Epithelial cell of prostate (primary cell): ENCODE measurements around the gene FAM222A.
"Not testable (repeated sequence)": the region's sequence is repeated elsewhere in the genome, so short reads cannot be mapped to it uniquely, and the experiment has no call there.

Experiments
- DNase-seq: peaks from one replicate; pipeline ENCODE4 v3.0.0-alpha.2; 2011; ENCODE audit warnings: low read depth, low spot score
- H3K27ac ChIP-seq: fragments of 450-650 bp; 2 replicates; pipeline ENCODE4 v1.5.1; 2017; ENCODE audit warnings: mild to moderate bottlenecking

Gene FAM222A

DNA sequence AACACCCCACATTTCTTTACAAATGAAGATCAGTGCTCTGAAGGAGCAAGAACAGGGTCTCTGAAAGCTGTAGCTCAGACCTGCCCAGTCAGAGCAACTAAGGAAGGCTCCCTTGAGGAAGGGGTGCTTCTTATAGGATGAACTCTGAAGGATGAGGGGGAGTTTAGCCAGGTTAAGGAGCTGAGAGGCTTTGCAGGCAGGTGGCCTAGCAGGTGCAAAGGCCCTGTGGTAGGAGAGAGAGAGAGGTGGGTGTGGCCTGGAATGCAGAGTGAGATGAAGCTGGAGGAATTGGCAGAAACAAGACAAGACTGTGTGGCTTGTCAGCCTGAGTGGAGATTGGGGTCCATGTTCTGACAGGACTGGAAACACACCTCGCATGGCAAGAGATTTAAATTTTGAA, 20.5 kb upstream of the FAM222A start:
- DNase-seq = no peak
- H3K27ac ChIP-seq = no peak overlapping the region

- DNase-seq = no peak
- no peak overlapping the region for H3K27ac ChIP-seq
These were observed 19.7 kb upstream of the FAM222A start for GRCh38 chr12:109693653-109694600.

DNA sequence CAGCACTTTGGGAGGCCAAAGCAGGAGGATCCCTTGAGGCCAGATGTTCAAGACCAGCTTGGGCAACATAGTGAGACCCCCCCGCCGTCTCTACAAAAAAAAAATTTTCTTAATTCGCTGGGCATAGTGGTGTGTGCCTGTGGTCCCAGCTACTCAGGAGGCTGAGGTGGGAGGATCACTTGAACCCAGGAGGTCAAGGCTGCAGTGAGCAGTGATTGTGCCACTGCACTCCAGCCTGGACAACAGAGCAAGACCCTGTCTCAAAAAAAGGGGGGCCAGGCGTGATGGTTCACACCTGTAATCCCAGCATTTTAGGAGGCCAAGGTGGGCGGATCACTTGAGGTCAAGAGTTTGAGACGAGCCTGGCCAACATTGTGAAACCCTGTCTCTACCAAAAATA, 19.0 kb upstream of the FAM222A start:
- not testable (repeated sequence) for DNase-seq

DNA sequence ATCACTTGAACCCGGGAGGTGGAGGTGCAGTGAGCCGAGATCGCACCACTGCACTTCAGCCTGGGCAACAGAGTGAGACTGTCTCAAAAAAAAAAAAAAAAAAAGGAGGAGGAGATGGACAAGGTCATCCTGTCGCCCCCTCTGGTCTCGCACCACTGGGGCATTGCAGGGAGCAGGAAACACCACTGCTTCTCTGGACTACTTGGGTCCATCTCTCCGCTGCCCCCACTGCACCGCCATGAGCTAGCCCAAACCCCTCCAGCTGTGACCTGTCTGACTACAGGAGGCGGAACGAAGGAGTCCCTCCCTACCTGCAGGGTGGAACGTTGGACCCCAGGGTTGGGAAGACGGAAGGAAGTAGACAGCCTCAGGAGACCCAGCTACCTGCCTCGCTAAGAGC, 18.2 kb upstream of the FAM222A start:
- DNase-seq = no peak
- H3K27ac ChIP-seq = no peak overlapping the region

More for the DNA sequence above, 19.0 kb upstream of the FAM222A start:
- H3K27ac ChIP-seq = not testable (repeated sequence)

- DNase-seq = no peak
- H3K27ac ChIP-seq = no peak overlapping the region
These were observed 17.6 kb upstream of the FAM222A start for GRCh38 chr12:109695961-109696461.

GRCh38 chr12:109696485-109697269, 16.9 kb upstream of the FAM222A start:
- no peak for DNase-seq

GRCh38 chr12:109697270-109697553, 16.4 kb upstream of the FAM222A start:
- DNase-seq = no peak

More at GRCh38 chr12:109696485-109697269, 16.9 kb upstream of the FAM222A start:
- H3K27ac ChIP-seq = no peak overlapping the region

DNA sequence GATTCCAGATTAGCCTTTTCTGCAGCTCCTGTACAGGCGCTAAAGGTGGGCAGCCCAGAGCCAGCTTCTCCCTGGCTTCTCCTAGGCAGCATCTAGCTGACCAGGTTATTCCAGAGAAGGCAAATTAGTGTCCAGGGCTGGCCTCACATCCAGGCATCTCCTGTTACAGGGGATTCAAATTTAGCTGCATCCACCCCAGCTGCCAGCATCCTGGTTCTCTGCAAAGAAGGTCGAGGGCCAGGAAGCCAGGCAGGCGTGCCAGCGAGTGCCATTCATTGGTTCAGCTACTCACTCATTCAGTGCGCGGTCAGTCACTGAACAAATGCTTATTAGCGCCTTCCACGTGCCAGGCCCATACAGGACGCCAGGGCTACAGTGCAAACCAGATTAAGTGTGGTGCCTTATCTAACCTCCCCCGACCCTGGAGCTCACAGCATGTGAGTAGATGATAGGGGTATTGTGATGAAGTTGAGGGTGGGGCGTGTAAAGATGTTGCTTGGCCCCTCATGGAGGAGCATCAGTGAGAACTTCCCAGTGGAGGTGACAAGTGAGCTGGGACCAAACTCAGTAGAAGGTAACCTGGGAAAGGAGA, 15.7 kb upstream of the FAM222A start:
- DNase-seq = no peak
- H3K27ac ChIP-seq = no peak overlapping the region

More at GRCh38 chr12:109697270-109697553, 16.4 kb upstream of the FAM222A start:
- no peak overlapping the region for H3K27ac ChIP-seq

DNA sequence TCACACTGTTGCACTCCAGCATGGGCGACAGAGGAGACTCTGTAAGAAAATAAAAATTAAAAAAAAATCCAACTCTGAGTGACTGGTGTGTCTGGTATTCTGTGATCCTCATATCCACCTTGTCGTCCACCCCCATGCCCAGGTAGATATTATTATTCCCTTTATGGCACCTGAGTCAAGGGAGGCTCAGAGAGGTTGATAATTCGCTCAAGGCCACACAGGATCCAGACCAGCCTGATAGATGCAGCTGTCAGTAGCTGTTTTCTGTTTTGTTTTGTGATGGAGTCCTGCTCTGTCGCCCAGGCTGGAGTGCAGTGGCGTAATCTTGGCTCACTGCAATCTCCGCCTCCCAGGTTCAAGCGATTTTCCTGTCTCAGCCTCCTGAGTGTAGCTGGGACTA, 14.8 kb upstream of the FAM222A start:
- no peak overlapping the region for H3K27ac ChIP-seq

DNA sequence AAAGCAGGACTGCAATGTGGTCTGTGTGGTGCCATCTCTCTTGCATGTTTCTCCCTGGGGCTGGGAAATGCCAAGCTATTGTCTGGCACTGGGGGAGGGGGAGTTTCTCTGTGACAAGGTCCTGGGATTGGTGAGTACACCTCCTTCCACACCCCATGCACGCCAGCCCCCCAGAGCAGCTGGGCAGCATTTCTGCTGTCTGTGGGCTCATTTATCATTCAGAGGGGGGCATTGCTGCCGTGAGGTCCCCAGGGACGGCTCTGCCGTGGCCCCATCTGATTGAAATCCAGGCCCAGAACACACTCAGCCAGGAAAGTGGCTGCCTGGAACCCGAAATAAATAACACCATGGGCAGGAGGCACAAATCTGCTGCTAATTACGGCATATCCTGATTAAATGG, 12.6 kb upstream of the FAM222A start:
- DNase-seq = no peak
- H3K27ac ChIP-seq = no peak overlapping the region

More for the DNA sequence above, 14.8 kb upstream of the FAM222A start:
- DNase-seq = no peak

DNA sequence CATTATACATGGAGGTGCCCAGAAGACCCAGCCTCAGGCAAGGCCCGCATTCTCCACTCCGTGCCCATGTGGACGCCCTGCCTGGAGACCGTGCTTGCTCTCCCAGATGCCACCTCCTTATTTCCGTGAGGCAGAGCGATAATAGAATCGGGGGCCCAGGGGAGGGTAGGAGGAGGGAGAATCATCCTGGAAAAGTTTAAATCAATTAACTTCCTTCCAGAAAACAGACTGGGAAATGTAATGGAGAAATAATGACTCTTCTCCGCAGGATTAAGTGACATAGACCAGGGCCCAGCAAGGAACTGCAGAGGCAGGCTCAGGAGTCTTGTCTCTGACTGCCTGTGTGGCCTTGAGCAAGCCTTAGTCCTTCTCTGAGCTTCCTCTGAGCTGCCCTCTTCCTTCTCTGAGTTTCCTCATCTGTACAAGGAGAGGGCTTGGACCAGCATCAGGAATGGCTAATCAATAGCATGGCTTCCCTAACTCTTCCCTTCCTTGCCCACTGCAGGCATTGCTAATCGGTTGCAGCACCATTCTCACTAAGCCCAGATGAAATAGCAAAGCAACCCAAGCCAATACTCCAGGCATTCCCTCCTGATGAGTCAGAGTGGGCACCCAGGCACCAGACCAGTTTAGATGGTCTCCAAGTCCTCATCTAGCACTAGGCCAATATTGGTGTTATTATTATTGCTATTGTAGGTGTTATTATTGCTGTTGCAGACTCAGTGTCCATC, 11.3 kb upstream of the FAM222A start:
- no peak for DNase-seq
- no peak overlapping the region for H3K27ac ChIP-seq

- no peak overlapping the region for H3K27ac ChIP-seq
- DNase-seq = no peak
These were observed 9.9 kb upstream of the FAM222A start for GRCh38 chr12:109703684-109704083.

- no peak overlapping the region for H3K27ac ChIP-seq
- DNase-seq = no peak
These were observed 9.1 kb upstream of the FAM222A start for GRCh38 chr12:109704371-109705098.

- no peak for DNase-seq
- H3K27ac ChIP-seq = no peak overlapping the region
These were observed 8.3 kb upstream of the FAM222A start for GRCh38 chr12:109705291-109705690.

- no peak for DNase-seq
- H3K27ac ChIP-seq = no peak overlapping the region
These were observed 7.3 kb upstream of the FAM222A start for GRCh38 chr12:109706398-109706746.

DNA sequence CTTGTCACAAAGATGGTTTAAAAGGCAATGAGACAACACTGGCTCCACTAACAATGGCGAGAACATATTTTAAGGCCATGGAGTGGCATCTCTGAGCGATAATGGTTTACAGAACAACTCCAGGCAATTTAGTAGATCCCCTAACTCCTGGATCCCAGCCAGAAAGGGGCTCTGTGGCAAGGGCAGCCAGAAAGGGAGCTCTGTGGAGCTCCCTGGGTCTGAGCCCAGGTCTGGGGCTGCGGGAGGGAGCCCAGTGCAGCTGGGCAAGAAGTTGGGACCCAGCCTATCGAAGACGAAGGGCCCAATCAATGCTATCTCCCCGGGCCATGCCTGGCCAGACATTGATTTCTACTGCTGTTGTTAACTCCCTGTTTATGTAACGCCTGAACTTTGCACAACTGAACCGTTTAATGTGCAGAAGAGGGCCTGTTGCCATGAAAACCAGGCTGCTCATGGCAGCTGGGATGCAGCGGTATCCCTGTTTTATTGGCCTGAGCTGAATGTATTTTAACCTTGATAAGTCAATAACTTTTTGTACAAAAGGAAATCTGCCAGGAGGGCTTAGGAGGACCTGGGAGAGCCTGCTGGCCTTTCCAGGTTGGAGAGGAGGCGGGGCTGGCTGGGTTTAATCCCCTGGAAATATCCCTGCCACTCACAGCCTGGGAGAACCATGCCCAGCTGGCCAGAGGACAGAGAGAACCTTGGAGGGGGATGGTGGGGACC, 6.7 kb upstream of the FAM222A start:
- H3K27ac ChIP-seq = no peak overlapping the region
- no peak for DNase-seq

DNA sequence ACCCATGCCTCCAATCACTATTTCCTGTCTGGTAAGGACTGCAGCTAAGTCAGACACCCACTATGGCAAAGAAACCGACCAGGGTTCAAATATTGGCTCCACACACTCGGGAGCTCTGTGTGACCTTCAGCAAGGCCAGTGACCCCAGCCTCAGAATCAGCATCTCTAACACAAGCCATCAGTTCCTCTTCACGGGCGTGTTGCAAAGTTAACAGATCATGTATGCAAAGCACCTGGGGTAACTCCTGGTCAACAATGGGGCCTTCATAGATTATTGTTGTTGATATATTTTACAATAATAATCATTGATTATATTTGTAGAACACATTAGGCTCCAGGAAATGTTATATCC, 6.2 kb upstream of the FAM222A start:
- H3K27ac ChIP-seq = no peak overlapping the region
- DNase-seq = no peak

GRCh38 chr12:109708939-109709338, 4.7 kb upstream of the FAM222A start:
- H3K27ac ChIP-seq = no peak overlapping the region
- no peak for DNase-seq

DNA sequence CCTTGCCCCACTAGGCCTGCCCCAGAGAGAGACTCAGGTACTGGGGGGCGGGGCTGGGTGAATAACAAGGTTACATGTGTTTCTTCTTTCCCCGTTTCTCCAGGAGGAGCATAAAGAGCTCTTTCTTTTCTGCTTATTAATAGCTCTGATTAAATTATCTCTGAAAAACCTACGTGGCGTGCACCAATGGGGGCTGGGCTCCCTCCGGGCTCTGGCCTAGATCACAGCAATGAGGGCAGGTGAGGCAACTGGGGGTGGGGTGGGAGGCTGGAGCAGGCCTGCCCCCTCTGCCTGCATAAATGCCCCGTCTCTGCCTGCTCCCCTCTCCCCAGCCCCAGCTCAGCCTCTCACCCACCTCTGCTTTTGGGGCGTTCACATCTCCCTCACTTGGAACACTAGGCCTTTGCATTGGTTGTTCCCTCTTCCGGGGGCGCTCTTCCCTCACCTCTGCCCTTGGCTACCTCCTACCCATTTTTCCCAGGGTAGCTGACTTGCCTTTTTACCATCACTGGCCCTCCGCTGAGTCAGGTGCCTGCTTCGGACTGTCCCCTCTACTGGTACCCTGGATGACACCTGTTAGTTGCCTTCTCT, 4.1 kb upstream of the FAM222A start:
- no peak for DNase-seq
- no peak overlapping the region for H3K27ac ChIP-seq
